Rectal smooth muscle tissue (tissue), 1 donor: Measurements from ENCODE around the gene ARHGAP10.

Experiments
- H3K27ac ChIP-seq: one replicate; pipeline ENCODE4 v1.7.0; 2013; ENCODE audit warnings: low read depth, low read length, inconsistent platforms
- H3K27me3 ChIP-seq: one replicate; pipeline ENCODE4 v1.7.0; 2013; ENCODE audit warnings: low read length; ENCODE audit not compliant: control insufficient read depth, insufficient read depth
- H3K36me3 ChIP-seq: one replicate; pipeline ENCODE4 v1.7.0; 2013; ENCODE audit warnings: low read length; ENCODE audit not compliant: control insufficient read depth, insufficient read depth
- H3K4me1 ChIP-seq: one replicate; pipeline ENCODE4 v1.7.0; 2013; ENCODE audit warnings: low read length; ENCODE audit not compliant: control insufficient read depth, insufficient read depth
- H3K4me3 ChIP-seq: one replicate; pipeline ENCODE4 v1.7.0; 2013; ENCODE audit warnings: low read length
- H3K9ac ChIP-seq: one replicate; pipeline ENCODE4 v1.7.0; 2013; ENCODE audit warnings: low read length

The ARHGAP10 gene

GRCh38 chr4:147756417-147756816 is 24.5 kb downstream of the ARHGAP10 start:
- no peaks in the 10 kb centered on the region for H3K27me3 ChIP-seq
- H3K27ac ChIP-seq, result peak overlapping the region; percentile 89
- no peak overlapping the region for H3K4me3 ChIP-seq
- H3K4me1 ChIP-seq, result peaks cover 30% of the 10 kb centered on the region
- no peaks in the 10 kb centered on the region for H3K36me3 ChIP-seq
- no peak overlapping the region for H3K9ac ChIP-seq

GRCh38 chr4:147760176-147760575 is 28.3 kb downstream of the ARHGAP10 start:
- peak overlapping the region; percentile 13 for H3K9ac ChIP-seq
- H3K4me1 ChIP-seq, result peaks cover 25% of the 10 kb centered on the region

GRCh38 chr4:147760695-147761094 is 28.8 kb downstream of the ARHGAP10 start:
- no peak overlapping the region for H3K4me3 ChIP-seq
- no peaks in the 10 kb centered on the region for H3K36me3 ChIP-seq
- H3K27me3 ChIP-seq, result no peaks in the 10 kb centered on the region
- no peak overlapping the region for H3K9ac ChIP-seq
- peak overlapping the region; percentile 55 for H3K27ac ChIP-seq
- H3K4me1 ChIP-seq, result peaks cover 23% of the 10 kb centered on the region

More at GRCh38 chr4:147760176-147760575, 28.3 kb downstream of the ARHGAP10 start:
- Histone ChIP-seq H3K4me3 (no peak overlapping the region), H3K36me3 (no peaks in the 10 kb centered on the region), H3K27ac (peak overlapping the region; percentile 55), H3K27me3 (no peaks in the 10 kb centered on the region)

- no peaks in the 10 kb centered on the region for H3K27me3 ChIP-seq
- H3K36me3 ChIP-seq, result no peaks in the 10 kb centered on the region
- H3K4me3 ChIP-seq, result no peak overlapping the region
- peaks cover 18% of the 10 kb centered on the region for H3K4me1 ChIP-seq
- H3K9ac ChIP-seq, result no peak overlapping the region
- H3K27ac ChIP-seq, result peak overlapping the region; percentile 51
Measured at GRCh38 chr4:147761218-147761883, 29.5 kb downstream of the ARHGAP10 start.

- Histone ChIP-seq H3K27ac (no peak overlapping the region), H3K9ac (no peak overlapping the region), H3K27me3 (no peaks in the 10 kb centered on the region), H3K4me3 (no peak overlapping the region), H3K36me3 (no peaks in the 10 kb centered on the region), H3K4me1 (peaks cover 9% of the 10 kb centered on the region)
Measured at GRCh38 chr4:147764337-147764736, 32.4 kb downstream of the ARHGAP10 start.

GRCh38 chr4:147765121-147765529 is 33.2 kb downstream of the ARHGAP10 start:
- Histone ChIP-seq H3K9ac (no peak overlapping the region), H3K4me3 (no peak overlapping the region), H3K4me1 (peaks cover 9% of the 10 kb centered on the region), H3K27me3 (no peaks in the 10 kb centered on the region), H3K36me3 (no peaks in the 10 kb centered on the region), H3K27ac (no peak overlapping the region)

GRCh38 chr4:147768113-147768512 is 36.2 kb downstream of the ARHGAP10 start:
- Histone ChIP-seq H3K27ac (no peak overlapping the region), H3K27me3 (no peaks in the 10 kb centered on the region), H3K9ac (no peak overlapping the region), H3K4me3 (no peak overlapping the region), H3K36me3 (no peaks in the 10 kb centered on the region), H3K4me1 (peaks cover 8% of the 10 kb centered on the region)

GRCh38 chr4:147769386-147769785 is 37.5 kb downstream of the ARHGAP10 start:
- H3K27ac ChIP-seq, result no peak overlapping the region
- H3K36me3 ChIP-seq, result no peaks in the 10 kb centered on the region
- no peak overlapping the region for H3K9ac ChIP-seq
- H3K4me3 ChIP-seq, result no peak overlapping the region
- H3K27me3 ChIP-seq, result no peaks in the 10 kb centered on the region
- peaks cover 10% of the 10 kb centered on the region for H3K4me1 ChIP-seq

GRCh38 chr4:147770831-147771230 is 38.9 kb downstream of the ARHGAP10 start:
- Histone ChIP-seq H3K4me1 (peaks cover 16% of the 10 kb centered on the region), H3K4me3 (no peak overlapping the region), H3K27ac (no peak overlapping the region), H3K36me3 (no peaks in the 10 kb centered on the region), H3K9ac (no peak overlapping the region), H3K27me3 (no peaks in the 10 kb centered on the region)

GRCh38 chr4:147772056-147772455 is 40.2 kb downstream of the ARHGAP10 start:
- Histone ChIP-seq H3K27ac (peak overlapping the region; percentile 53), H3K9ac (no peak overlapping the region), H3K4me3 (no peak overlapping the region), H3K36me3 (no peaks in the 10 kb centered on the region), H3K4me1 (peaks cover 16% of the 10 kb centered on the region), H3K27me3 (no peaks in the 10 kb centered on the region)

- Histone ChIP-seq H3K4me3 (no peak overlapping the region), H3K27ac (peak overlapping the region; percentile 53), H3K27me3 (no peaks in the 10 kb centered on the region), H3K9ac (no peak overlapping the region), H3K36me3 (no peaks in the 10 kb centered on the region), H3K4me1 (peaks cover 16% of the 10 kb centered on the region)
Measured at GRCh38 chr4:147772459-147772969, 40.6 kb downstream of the ARHGAP10 start.

GRCh38 chr4:147773261-147774184 is 41.6 kb downstream of the ARHGAP10 start:
- Histone ChIP-seq H3K36me3 (no peaks in the 10 kb centered on the region), H3K4me1 (peaks cover 19% of the 10 kb centered on the region), H3K27me3 (no peaks in the 10 kb centered on the region), H3K27ac (peak overlapping the region; percentile 53), H3K9ac (no peak overlapping the region), H3K4me3 (no peak overlapping the region)
